Ishikawa (cell line): ENCODE measurements around the gene CNTNAP4.

Experiments
- CEBPB ChIP-seq: IDR thresholded peaks from 2 replicates; pipeline ENCODE4 v1.6.1; 2012
- CREB1 ChIP-seq: IDR thresholded peaks from 2 replicates; pipeline ENCODE4 v1.6.1; 2012; ENCODE audit warnings: low read depth
- EGR1 ChIP-seq: IDR thresholded peaks from 2 replicates; pipeline ENCODE4 v1.6.1; 2012
- EP300 ChIP-seq: IDR thresholded peaks from 2 replicates; pipeline ENCODE4 v1.6.1; 2012; ENCODE audit warnings: borderline replicate concordance
- FOXM1 ChIP-seq: IDR thresholded peaks from 2 replicates; pipeline ENCODE4 v1.6.1; 2012; ENCODE audit warnings: low read depth, borderline replicate concordance
- NFIC ChIP-seq: IDR thresholded peaks from 2 replicates; pipeline ENCODE4 v1.6.1; 2012
- RAD21 ChIP-seq: IDR thresholded peaks from 2 replicates; pipeline ENCODE4 v1.6.1; 2012; ENCODE audit warnings: low read depth
- TAF1 ChIP-seq: IDR thresholded peaks from 2 replicates; pipeline ENCODE4 v1.6.1; 2012; ENCODE audit warnings: low read depth, mild to moderate bottlenecking
- TCF12 ChIP-seq: IDR thresholded peaks from 2 replicates; pipeline ENCODE4 v1.6.1; 2012; ENCODE audit warnings: low read depth
- TEAD4 ChIP-seq: IDR thresholded peaks from 2 replicates; pipeline ENCODE4 v1.6.1; 2012
- YY1 ChIP-seq: IDR thresholded peaks from 2 replicates; pipeline ENCODE4 v1.6.1; 2012; ENCODE audit warnings: low read depth
- ZBTB7A ChIP-seq: IDR thresholded peaks from 2 replicates; pipeline ENCODE4 v1.6.1; 2012; ENCODE audit warnings: low read depth
- TF ChIP-seq, protein P1 (sequence below): IDR thresholded peaks from 2 replicates; pipeline ENCODE4 v1.6.1; 2012; ENCODE audit warnings: low read depth, mild to moderate bottlenecking
- TF ChIP-seq, protein P2 (sequence below): IDR thresholded peaks from 2 replicates; pipeline ENCODE4 v1.6.1; 2012
- TF ChIP-seq, protein P3 (sequence below): IDR thresholded peaks from 2 replicates; pipeline ENCODE4 v1.6.1; 2012

The CNTNAP4 gene

DNA sequence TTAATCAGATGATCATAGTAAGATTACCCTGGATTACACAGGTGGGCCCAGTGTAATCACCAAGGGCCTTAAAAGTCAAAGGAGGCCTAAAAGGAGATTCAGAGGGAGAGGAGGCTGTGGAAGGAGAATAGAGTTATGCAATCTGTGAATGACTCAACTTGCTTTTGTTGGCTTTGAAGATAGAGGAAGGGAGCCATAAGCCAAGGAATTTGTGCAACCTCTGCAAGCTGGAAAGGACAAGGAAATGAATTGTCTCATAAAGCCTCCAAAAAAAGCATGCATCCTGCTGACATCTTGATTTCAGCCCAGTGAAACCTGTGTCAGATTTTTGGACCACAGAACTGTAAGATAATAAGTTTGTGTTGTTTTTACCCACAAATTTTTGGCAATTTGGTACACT, 109.6 kb downstream of the CNTNAP4 start:
- TF ChIP-seq CREB1 (no peak), TAF1 (no peak), ZBTB7A (no peak), EP300 (no peak), TCF12 (no peak), EGR1 (no peak), RAD21 (no peak), CEBPB (no peak)

DNA sequence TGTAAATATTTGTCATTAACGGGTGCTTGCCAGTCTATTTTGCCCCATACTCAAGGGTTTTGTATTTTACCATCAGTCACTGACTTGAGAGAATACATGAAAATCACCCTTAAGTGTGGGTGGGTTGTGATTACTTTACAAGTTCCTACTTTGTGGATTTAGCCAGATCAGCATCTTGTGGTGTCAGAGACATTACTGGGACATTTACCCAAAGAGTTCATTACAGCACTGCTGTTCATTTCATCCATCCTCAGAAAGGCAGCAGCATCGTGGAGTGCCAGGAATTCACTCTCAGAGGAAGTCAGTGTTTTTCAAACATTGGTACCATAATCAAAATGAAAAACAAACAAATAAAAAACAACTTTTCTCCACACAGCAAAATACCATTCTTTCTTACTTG, 110.8 kb downstream of the CNTNAP4 start:
- TF ChIP-seq TEAD4: no peak
- no peak for TF ChIP-seq TCF12
- no peak for TF ChIP-seq FOXM1
- TF ChIP-seq, protein P1, sequence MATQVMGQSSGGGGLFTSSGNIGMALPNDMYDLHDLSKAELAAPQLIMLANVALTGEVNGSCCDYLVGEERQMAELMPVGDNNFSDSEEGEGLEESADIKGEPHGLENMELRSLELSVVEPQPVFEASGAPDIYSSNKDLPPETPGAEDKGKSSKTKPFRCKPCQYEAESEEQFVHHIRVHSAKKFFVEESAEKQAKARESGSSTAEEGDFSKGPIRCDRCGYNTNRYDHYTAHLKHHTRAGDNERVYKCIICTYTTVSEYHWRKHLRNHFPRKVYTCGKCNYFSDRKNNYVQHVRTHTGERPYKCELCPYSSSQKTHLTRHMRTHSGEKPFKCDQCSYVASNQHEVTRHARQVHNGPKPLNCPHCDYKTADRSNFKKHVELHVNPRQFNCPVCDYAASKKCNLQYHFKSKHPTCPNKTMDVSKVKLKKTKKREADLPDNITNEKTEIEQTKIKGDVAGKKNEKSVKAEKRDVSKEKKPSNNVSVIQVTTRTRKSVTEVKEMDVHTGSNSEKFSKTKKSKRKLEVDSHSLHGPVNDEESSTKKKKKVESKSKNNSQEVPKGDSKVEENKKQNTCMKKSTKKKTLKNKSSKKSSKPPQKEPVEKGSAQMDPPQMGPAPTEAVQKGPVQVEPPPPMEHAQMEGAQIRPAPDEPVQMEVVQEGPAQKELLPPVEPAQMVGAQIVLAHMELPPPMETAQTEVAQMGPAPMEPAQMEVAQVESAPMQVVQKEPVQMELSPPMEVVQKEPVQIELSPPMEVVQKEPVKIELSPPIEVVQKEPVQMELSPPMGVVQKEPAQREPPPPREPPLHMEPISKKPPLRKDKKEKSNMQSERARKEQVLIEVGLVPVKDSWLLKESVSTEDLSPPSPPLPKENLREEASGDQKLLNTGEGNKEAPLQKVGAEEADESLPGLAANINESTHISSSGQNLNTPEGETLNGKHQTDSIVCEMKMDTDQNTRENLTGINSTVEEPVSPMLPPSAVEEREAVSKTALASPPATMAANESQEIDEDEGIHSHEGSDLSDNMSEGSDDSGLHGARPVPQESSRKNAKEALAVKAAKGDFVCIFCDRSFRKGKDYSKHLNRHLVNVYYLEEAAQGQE: no peak
- no peak for TF ChIP-seq RAD21
- TF ChIP-seq, protein P2, sequence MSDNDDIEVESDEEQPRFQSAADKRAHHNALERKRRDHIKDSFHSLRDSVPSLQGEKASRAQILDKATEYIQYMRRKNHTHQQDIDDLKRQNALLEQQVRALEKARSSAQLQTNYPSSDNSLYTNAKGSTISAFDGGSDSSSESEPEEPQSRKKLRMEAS: no peak

DNA sequence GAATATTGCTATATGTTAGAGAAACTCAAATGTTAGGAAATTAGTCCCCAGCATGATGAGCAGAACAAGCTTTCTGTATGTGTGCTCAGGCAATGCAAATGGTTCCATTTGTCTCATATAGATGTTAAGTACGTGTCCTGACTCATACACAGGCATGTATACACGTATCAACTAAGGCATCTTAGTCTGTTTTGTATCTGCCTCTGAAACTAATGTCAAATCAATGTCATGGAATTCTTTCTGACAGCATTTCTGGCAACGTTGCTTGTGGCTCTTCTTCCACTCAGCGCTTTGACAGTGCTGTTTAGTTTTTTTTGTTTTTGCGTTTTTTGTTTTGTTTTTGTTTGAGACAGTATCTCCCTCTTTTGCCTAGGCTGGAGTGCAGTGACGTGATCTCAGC, 111.9 kb downstream of the CNTNAP4 start:
- TF ChIP-seq, protein P3, sequence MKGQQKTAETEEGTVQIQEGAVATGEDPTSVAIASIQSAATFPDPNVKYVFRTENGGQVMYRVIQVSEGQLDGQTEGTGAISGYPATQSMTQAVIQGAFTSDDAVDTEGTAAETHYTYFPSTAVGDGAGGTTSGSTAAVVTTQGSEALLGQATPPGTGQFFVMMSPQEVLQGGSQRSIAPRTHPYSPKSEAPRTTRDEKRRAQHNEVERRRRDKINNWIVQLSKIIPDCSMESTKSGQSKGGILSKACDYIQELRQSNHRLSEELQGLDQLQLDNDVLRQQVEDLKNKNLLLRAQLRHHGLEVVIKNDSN: no peak
- TF ChIP-seq CREB1 (no peak), NFIC (no peak)
- TF ChIP-seq, protein P1: no peak

DNA sequence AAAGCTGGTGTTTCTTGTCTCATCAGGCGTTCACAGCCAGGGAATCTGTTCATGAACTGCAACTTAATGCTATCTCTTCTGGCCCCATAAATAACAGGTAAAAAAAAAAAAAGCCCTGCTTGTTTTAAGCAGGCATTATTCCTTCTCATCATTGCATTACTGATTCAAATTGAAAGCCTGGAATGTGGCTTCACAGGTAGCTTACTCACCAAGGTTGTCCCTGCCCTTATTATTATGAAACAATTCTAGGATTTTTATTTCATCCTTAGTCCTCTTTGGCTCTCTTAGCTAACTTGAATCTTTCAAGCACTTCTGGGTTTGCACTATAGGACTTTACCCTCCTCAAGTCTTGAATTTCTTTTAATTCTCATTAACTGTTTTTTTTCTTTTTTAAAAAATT, 113.3 kb downstream of the CNTNAP4 start:
- TF ChIP-seq EGR1 (no peak), EP300 (no peak), RAD21 (no peak), YY1 (no peak), CREB1 (no peak), FOXM1 (no peak), TEAD4 (no peak), ZBTB7A (no peak), CEBPB (no peak), NFIC (no peak), TCF12 (no peak), TAF1 (no peak)
- TF ChIP-seq, protein P3: no peak
- TF ChIP-seq, protein P2: no peak
- TF ChIP-seq, protein P1: no peak

DNA sequence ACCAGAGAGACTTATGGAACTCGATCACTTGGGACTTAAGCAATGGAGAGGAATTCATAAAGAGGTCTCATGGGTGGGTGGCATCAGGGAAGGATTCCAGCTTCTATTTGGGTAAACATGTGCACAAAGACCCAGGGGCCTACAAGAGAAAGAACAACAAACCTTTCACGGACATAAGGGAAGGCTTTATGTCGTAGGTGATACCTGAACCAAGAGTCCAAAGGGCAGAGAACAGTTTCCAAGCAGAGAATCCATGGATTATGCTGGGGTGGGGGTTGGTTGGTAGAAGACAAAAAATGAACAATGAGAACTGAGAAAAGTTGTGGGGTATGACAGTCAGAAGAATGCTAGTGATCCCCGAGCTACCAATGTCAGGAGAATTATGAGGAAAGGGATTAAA, 119.8 kb downstream of the CNTNAP4 start:
- TF ChIP-seq, protein P2: no peak
- no peak for TF ChIP-seq NFIC
- TF ChIP-seq TAF1: no peak

DNA sequence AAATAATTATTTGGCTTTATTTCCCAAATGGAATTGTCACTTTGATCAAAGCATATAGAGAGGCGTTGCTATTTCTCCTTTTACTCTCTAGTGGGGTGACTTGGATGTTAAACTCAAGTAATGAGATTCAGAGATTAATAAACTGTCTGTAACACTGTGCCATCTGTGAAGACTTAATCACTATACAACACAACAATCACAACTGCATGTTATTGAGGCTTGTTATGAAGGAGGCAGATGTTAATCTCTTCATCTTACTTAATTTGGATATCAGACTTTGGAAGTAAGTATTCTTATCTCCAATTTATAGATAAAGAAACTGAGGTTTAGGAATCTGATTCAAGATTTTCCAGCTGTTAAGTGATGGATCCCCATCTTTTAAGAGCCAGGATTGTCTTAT, 132.5 kb downstream of the CNTNAP4 start:
- TF ChIP-seq, protein P1: no peak
- TF ChIP-seq, protein P3: no peak
- TF ChIP-seq TEAD4 (no peak), YY1 (no peak), ZBTB7A (no peak), RAD21 (no peak), TAF1 (no peak)
- TF ChIP-seq, protein P2: no peak
